Ureter (tissue), 1 donor: ENCODE measurements around the gene GPR17. TPM values are rescaled to one million over a fixed set of nuclear protein-coding genes. Genes with fewer than 3 reads are reported as not detected.
A peak's percentile ranks its signal among the peaks of the same experiment; 100 is the strongest.

Experiments
- DNase-seq: peaks from one replicate; pipeline ENCODE4 v3.0.0-alpha.2; 2020; ENCODE audit warnings: low spot score
- total RNA-seq: library from RNA; stranded (reverse); gene quantifications from one replicate; pipeline ENCODE4 v1.2.4, GENCODE V29; 2023
- donor health status: DM: yes; HTN: yes; CAD: no.

GPR17 gene
- total RNA-seq, 1 donor from 2014 or later, result not detected

- no peak for DNase-seq
Observed at GRCh38 chr2:127690696-127691095, 44.7 kb downstream of the GPR17 start.

DNA sequence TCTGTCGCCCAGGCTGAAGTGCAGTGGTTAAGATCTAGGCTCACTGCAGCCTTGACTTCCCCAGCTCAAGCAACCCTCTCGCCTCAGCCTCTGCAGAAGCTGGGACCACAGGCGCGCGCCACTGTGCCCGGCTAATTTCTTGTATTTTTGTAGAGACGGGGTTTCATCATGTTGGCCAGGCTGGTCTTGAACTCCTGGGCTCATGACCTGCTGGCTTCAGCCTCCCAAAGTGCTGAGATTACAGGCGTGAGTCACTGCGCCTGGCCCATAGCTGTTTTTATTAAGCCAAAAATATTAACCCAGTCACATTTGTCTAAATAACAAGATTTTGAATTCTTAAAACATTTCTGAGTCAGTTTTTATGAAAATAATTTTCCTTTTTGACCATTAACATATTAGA, 49.0 kb downstream of the GPR17 start:
- no peak for DNase-seq

DNA sequence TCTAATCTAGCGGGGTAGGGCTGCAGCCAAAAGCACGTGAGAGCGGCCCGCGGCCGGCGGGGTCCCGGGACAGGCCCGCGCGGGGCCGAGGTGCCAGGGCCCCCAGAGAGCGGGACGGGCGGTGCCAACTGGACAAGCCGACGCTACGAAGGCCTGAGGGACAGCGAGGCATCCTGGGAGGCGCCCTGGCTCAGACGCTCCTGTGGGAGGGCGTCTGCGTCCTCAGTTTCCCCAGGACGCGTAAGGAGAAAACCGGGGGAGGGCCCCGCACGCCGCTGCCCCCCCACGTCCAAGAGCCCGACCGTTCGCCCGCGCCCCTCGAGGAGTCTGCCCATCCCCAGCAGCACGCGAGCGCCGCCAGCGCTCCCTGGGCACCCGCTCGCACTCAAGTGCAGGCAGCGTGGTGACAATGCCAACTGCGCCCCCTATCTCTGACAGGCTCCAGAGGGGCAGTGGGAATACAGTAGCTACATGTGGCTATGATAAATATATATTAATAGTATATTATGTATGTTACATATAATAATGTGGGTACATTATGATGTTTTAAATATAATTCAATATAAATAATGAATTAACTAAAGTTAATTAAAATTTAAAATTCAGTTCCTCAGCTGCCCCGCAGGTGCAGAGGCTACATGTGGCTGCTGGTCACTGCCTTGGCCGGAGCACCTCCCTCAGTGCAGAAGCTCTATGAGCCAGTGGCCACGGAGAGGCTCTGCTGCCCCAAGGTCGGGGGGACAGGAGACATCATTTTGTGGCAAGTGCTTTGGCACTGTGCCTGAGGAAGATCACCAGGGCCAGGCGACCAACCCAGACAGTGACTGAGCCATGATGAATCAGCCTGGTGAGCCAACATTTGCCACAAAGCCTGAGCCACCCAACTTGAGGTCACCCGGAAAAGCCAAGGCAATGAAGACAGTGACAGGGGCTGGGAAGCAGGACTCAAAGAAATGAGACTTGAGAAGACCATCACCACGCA, 49.8 kb downstream of the GPR17 start:
- peak; percentile 73 for DNase-seq

DNA sequence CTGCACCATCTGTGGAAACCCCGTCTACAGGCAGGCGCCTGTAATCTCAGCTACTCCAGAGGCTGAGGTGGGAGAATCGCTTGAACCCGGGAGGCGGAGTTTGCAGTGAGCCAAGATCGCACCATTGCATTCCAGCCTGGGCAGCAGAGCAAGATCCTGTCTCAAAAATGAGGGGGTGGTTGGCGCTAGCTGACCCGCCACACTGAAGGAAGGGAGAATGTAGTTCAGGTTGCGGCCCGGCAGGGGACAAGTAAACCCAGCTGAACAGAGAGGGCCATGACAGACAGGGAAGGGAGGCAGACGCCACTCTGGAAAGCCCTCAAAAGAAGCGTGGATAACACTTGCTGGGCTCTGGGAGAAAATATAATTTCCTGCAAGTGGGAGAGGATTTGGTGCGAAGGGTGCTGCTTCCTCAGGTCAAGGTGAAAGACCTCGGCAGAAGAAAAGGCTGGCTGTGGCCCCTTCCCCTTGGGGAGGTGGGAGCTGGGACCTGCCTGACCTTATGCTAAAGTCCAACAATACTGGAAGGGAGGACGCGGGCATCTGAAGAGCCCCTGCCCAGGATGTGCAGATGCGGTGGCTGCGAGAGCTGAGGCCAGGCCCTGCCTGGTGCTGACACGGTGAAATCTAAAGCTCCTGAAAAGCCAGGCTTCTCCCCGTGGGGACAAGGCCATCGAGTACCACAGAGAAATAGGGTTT, 51.7 kb downstream of the GPR17 start:
- no peak for DNase-seq

- no peak for DNase-seq
Observed at GRCh38 chr2:127698553-127699355, 52.8 kb downstream of the GPR17 start.

DNA sequence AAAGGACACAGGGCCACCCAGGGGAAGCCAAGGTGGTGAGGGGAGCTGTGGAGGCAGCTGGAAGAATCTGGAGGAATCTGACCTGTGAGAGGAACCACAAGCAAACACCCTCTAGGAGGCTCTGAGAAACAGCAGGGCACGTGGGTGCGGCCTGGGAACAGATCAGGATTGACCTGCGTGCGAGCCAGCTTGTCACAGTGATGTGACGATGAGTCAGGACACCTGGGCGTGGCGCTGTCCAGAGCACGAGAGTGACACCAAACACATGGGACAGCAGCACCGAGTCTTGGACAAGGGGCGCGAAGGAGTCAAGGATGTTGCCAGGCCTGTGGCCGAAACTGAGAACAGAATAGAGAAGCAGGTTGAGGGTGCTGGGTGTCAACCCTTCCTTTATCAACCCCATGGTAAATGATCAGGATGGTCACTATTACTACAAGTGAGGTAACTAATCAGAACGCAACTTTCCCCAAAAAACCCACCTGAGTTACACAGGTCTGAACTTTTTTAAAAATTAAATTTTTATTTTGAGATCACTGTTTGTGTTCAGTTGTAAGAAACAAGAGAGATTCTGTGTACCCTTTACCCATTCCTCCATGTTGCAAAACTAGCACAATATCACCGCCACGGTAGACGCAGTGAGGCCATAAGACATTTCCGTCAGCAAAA, 54.7 kb downstream of the GPR17 start:
- DNase-seq, result peak; percentile 78

- DNase-seq, result peak; percentile 94
Observed at GRCh38 chr2:127701193-127701650, 55.3 kb downstream of the GPR17 start, which contains the start of gene SFT2D3. SFT2D3 (plus strand) TSS chr2:127701497; CDS start chr2:127701529, 32 bp downstream.

GRCh38 chr2:127701651-127702394, 55.9 kb downstream of the GPR17 start:
- peak; percentile 80 for DNase-seq

Other genes starting within 250 kb of the GPR17 start
- not detected for gene PROC, start 227.7 kb upstream of the GPR17 start, total RNA-seq
- gene IWS1, start 119.7 kb upstream of the GPR17 start, total RNA-seq, result 43.5 TPM
- 0.78 TPM for gene MYO7B, start 110.5 kb upstream of the GPR17 start, total RNA-seq
- gene LIMS2, start 29.4 kb downstream of the GPR17 start, total RNA-seq, result 112 TPM
- 7.3 TPM for gene SFT2D3, start 55.3 kb downstream of the GPR17 start, total RNA-seq
- 60.1 TPM for gene WDR33, start 165.0 kb downstream of the GPR17 start, total RNA-seq
- gene POLR2D, start 212.0 kb downstream of the GPR17 start, total RNA-seq, result 29.7 TPM
- gene AMMECR1L, start 239.8 kb downstream of the GPR17 start, total RNA-seq, result 19.2 TPM